ENCODE results near the gene FCSK.

The FCSK gene

GRCh38 chr16:70421014-70421413, 33.4 kb upstream of the FCSK start:
- Histone ChIP-seq H3K79me2 (ENCODE audit: control insufficient read depth, low read length) (peaks cover 90% of the 10 kb centered on the region), H3K9me3 (ENCODE audit: control insufficient read depth, insufficient read depth, low read length) (no peaks in the 10 kb centered on the region), H3K9me2 (replicated peaks; ENCODE audit: control insufficient read depth, low read length) (no peaks in the 10 kb centered on the region), H3K27me3 (ENCODE audit: control insufficient read depth, low read length) (no peaks in the 10 kb centered on the region), H3F3A (ENCODE audit: control insufficient read depth, insufficient read depth) (0 out of 2 replicates have a peak, but pooled peaks cover 3% of the 10 kb centered on the region), H3K4me2 (ENCODE audit: low read length) (no peak overlapping the region), H3K4me1 (ENCODE audit: control insufficient read depth, low read length) (peaks cover 68% of the 10 kb centered on the region), H3K27ac (ENCODE audit: low read depth, low read length) (no peak overlapping the region), H3K4me3 (ENCODE audit: low read length) (no peak overlapping the region), H4K20me1 (ENCODE audit: control insufficient read depth, insufficient read depth, low read depth, low read length) (peaks cover 9% of the 10 kb centered on the region; the same call in 1 of the 2 replicates), H3K36me3 (ENCODE audit: control insufficient read depth, low read length) (peaks cover 42% of the 10 kb centered on the region)
- TF ChIP-seq EZH2phosphoT487 (IDR thresholded peaks at IDR 0.05; ENCODE audit: borderline replicate concordance, low read length) (no peak), CTCF (IDR thresholded peaks at IDR 0.05; ENCODE audit: low read depth, low read length, poor library complexity, severe bottlenecking) (no peak)

GRCh38 chr16:70421473-70422311, 32.7 kb upstream of the FCSK start:
- no peaks in the 10 kb centered on the region for H3K9me3 ChIP-seq (ENCODE audit: control insufficient read depth, insufficient read depth, low read length)
- H3F3A ChIP-seq (ENCODE audit: control insufficient read depth, insufficient read depth): no peaks in the 10 kb centered on the region
- no peak overlapping the region for H3K4me3 ChIP-seq (ENCODE audit: low read length)
- no peak overlapping the region for H3K27ac ChIP-seq (ENCODE audit: low read depth, low read length)
- no peaks in the 10 kb centered on the region for H3K27me3 ChIP-seq (ENCODE audit: control insufficient read depth, low read length)
- TF ChIP-seq CTCF (IDR thresholded peaks at IDR 0.05; ENCODE audit: low read depth, low read length, poor library complexity, severe bottlenecking) (no peak), EZH2phosphoT487 (IDR thresholded peaks at IDR 0.05; ENCODE audit: borderline replicate concordance, low read length) (no peak)
- H3K9me2 ChIP-seq (replicated peaks; ENCODE audit: control insufficient read depth, low read length): no peaks in the 10 kb centered on the region
- H3K4me2 ChIP-seq (ENCODE audit: low read length): no peak overlapping the region
- peaks cover 9% of the 10 kb centered on the region; the same call in 1 of the 2 replicates for H4K20me1 ChIP-seq (ENCODE audit: control insufficient read depth, insufficient read depth, low read depth, low read length)
- peaks cover 62% of the 10 kb centered on the region for H3K4me1 ChIP-seq (ENCODE audit: control insufficient read depth, low read length)
- H3K79me2 ChIP-seq (ENCODE audit: control insufficient read depth, low read length): peaks cover 87% of the 10 kb centered on the region
- H3K36me3 ChIP-seq (ENCODE audit: control insufficient read depth, low read length): peaks cover 37% of the 10 kb centered on the region

- no peak overlapping the region for H3K27ac ChIP-seq (ENCODE audit: low read depth, low read length)
- no peaks in the 10 kb centered on the region for H3F3A ChIP-seq (ENCODE audit: control insufficient read depth, insufficient read depth)
- TF ChIP-seq EZH2phosphoT487 (IDR thresholded peaks at IDR 0.05; ENCODE audit: borderline replicate concordance, low read length) (no peak), CTCF (IDR thresholded peaks at IDR 0.05; ENCODE audit: low read depth, low read length, poor library complexity, severe bottlenecking) (no peak)
- H3K4me3 ChIP-seq (ENCODE audit: low read length): no peak overlapping the region
- peaks cover 32% of the 10 kb centered on the region for H3K36me3 ChIP-seq (ENCODE audit: control insufficient read depth, low read length)
- H3K9me3 ChIP-seq (ENCODE audit: control insufficient read depth, insufficient read depth, low read length): no peaks in the 10 kb centered on the region
- H4K20me1 ChIP-seq (ENCODE audit: control insufficient read depth, insufficient read depth, low read depth, low read length): peaks cover 5% of the 10 kb centered on the region; the same call in 1 of the 2 replicates
- peaks cover 87% of the 10 kb centered on the region for H3K79me2 ChIP-seq (ENCODE audit: control insufficient read depth, low read length)
- no peaks in the 10 kb centered on the region for H3K9me2 ChIP-seq (replicated peaks; ENCODE audit: control insufficient read depth, low read length)
- peaks cover 54% of the 10 kb centered on the region for H3K4me1 ChIP-seq (ENCODE audit: control insufficient read depth, low read length)
- H3K4me2 ChIP-seq (ENCODE audit: low read length): no peak overlapping the region
- H3K27me3 ChIP-seq (ENCODE audit: control insufficient read depth, low read length): no peaks in the 10 kb centered on the region
These were observed 31.9 kb upstream of the FCSK start for GRCh38 chr16:70422543-70422942.
